Regular cardiac myocyte (primary cell): ENCODE data around the gene MVP. TPM values are rescaled to one million over a fixed set of nuclear protein-coding genes. Genes with fewer than 3 reads are reported as not detected.

Source experiments
- total RNA-seq: library from RNA; depleted of rRNA; stranded (reverse); fragments of >200 nt; gene quantifications from 2 replicates; pipeline ENCODE4 v1.2.3, GENCODE V29; 2014

Gene MVP
- 188 and 263 TPM in 2 replicates for total RNA-seq

DNA sequence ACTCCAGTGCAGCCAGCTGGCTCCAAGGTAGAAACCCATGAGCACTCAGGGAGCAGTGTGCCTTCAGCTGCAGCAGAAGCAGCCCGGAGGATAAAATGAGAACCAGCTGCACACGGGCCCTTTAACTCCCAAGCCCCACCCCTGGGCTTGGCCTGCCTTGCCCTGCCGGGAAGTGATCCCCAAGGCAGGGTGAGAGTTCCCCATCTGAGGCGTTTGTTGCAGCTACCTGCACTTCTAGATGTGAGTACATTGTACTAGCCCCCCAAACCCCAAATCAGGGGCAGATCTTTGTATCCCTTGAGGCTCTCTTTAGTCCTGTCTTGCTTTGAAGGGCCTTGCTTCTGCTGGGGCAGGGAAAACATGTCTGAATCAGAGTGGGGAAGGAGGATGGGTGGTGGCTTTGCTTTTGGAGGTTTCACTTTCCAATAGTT is at the start of gene MVP:
Gene MVP, plus strand, starts transcription at position 192 of the 431 bp plus-strand sequence. CDS start 10,088 bp downstream, outside the sequence.

DNA sequence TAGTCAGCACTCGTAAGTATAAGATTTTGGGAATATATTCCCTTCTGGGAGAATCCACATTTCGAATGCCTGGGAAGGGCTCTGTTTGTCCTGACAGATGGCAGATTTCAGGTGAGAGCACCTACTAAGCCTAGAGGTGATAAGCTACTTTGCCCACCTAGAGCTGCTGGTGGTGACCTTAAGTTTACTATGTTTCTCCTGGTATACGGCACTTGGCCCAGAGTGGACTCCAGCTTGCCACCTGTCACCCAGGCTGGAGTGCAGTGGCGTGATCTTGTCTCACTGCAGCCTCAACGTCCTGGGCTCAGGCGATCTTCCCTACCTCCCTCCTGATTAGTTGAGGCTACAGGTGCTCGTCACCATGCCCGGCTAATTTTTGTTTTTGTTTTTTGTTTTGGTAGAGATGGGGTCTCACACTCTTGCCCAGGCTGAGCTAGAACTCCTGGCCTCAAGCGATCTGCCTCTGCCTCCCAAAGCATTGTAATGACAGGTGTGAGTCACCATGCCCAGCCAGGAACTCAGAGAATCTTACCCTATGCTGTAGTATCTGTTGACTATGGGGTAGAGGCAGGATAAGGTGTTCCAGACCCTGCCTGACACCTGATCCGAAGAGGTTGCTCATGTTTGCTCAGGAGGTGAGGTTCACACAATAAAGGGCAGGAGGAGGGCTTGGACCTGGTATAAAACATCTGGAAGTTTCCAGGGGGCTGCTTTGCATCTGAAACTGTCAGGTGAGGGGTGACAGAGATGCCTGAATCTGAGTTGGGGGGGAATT is 42.5 kb upstream of the MVP start, which contains the start of gene ZG16:
Gene ZG16, plus strand, starts transcription at position 681 of the 775 bp plus-strand sequence. CDS start 1,011 bp downstream, outside the sequence.

DNA sequence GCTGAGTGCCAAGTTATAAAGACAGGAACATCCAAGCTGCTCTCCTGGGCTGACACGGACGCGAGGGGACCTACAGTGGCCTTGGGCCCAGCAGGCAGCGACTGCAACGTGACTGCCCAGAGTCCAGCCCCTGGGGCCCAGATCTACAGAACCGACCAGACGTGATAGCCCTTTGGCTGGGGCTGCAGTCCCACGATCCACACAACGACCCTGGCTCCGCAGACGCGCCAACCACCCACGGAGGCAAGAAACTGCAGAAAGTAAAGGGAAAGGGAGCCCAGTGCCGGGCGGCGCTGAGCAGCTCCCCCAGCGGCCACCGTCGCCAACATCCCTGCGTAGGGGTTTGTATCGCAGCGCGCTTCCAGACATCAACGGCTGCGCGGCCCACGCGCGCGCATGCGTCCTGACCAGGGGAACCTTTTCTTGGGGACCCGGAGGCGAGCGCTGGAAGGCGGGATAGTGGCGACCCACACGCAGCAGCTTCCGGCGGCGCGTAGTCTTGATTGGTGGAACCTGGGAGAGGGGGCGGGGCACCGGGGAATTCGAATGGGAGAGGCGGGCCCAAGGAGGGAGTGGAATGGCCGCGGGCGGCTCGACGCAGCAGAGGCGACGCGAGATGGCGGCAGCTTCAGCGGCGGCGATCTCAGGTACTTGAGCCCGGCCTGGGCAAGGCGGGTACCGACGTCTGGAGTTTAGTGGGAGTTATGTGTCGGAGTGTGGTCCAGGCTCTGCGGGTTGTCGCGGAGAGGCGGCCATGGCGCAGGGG is 29.9 kb upstream of the MVP start, which contains the start of gene KIF22:
Gene KIF22, plus strand, starts transcription at position 569 of the 766 bp plus-strand sequence. Its CDS starts 9 bp downstream, at position 578.

DNA sequence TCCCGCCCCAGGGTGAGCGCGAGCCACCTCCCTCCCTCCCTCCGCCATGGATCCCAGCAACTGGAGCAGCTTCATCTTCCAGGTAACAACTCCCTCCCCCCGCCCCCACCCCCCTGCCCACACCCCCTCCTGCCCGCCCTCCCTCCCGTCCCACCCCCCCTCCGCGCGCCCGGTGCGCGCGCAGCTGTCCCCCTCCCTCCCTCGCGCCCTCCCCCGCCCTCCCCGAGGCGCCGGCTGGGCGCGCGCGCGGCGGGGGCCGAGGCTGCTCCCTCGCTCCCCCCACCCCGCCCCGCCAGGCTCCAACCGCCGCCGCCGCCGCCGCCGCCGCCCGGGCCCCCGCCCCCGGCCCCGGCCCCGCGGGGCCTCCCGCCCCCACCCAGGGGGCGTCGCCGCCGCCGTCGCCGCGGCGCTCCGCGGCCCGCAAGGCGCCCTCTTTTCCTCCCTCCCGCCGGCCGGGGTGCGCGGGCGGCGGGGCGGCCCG is 14.1 kb upstream of the MVP start, which contains the start of gene MAZ:
Gene MAZ, plus strand, starts transcription at position 431 of the 481 bp plus-strand sequence. CDS start 173 bp downstream, outside the sequence.

DNA sequence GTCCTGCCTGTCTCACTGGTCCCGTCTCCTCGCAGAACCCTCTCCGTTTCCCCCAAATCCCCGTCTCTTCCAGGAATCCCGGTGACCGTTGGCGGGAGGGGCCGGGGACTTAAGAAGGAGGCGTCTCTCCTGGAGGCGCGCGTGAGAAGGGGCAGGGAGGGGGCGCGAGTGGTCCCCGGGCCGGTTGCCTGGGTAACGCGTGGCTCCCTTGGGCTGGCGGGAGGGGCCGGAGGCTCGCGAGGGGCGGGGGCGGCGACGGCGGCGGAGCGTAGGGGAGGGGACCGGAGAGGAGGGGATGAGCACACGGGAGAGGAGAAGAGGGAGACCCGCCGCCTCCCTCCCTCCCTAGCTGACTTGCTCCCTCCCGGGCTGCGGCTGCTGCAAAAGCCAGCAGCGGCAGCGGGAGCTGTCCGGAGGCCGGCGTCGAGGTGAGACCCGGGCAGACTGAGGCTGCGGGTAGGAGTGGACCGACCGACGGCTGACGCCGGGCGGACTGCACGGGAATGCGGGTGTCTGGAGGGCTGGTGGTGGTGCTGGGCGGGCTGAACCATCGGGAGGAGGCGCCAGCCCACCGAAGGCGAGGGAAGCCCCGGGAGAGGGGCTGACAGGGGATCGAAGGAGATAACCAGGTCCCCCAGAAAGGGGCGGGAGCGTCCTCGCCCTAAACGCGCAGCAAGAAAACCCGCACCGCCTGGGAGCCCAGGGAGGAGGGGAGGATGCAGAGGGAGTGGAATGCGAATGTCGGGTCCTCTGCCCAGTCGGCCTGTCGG is 8.2 kb upstream of the MVP start, which contains the start of gene PRRT2:
Gene PRRT2, plus strand, starts transcription at position 298 of the 770 bp plus-strand sequence. CDS start 862 bp downstream, outside the sequence.

DNA sequence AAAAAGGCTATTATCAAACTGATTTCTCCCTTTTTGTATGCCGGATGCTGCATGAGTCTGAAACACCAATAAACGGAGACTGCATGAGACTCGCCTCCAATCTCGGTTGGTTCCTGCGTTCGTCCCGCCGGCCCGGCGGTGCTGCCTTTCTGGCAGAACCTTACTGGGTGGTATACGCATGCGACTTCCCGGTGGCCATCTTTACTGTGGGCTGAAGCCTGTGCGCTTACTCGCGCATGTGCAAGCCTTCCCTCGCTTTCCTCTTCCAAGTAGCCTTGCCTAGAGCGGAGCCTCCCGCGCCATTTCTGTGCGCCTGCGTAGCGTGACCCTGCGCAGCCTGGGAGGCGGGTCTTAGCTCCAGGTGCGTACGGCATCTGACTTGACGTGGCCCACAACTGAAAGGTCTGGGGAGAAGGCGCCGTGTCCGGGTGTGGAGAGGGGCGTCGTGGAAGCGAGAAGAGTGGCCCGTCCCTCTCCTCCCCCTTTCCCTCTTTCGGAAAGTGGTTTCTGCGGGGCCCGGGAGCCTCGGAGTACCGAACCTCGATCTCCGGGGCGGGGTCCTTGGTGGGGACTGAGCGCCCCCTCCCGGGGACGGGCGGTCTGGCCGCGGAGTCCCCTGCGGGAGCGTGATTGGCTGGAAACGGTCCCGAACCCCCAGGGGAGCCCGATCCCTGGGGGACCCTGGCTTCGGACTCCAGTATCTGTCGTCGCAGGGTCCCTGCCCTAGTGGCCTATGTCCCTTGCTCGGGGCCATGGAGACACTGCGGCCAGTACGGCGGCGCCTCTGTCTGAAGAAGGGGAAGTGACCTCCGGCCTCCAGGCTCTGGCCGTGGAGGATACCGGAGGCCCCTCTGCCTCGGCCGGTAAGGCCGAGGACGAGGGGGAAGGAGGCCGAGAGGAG is 4.2 kb upstream of the MVP start, which contains the start of gene PAGR1:
Gene PAGR1, plus strand, starts transcription at position 360 of the 901 bp plus-strand sequence. Its CDS starts 374 bp downstream, at position 734.

DNA sequence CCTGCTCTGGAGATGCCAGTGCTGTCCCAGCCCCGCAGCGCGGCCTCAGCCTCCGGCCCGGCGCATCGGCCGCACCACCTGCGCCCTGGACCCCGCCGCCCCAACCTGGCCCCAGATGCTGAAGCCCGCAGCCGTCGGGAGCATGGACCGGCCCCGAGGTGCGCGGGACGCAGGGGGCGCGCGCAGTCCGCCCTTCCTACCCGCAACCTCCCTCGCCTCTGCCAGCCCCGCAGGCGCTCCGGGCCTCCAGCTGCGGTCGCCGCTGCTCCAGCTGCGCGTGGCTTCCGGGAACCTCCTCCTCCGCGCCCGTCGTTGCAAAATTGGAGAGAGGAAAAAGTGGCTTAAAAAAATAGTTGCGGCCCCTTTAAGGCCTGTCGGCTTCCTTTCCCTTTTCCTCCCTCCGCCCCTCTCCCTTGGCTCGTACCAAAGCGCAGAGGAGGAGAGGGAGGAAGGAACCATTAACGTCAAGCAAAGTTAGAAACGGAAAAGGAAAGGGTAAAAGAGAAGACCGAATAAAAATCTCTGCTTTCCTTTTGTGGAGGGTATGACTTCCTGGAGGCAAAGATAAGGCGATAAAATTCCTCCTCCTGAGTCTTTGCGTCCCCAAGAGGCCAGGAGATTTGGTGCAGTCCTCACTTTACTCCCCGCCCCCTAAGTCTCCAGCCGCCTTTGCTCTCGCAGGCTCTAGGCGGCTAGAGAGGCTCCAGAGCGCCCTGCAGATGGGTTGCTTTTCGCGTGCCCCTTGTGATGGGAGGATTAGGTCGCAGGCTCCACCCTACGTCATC is 42.8 kb downstream of the MVP start, which contains the start of gene CDIPT:
Gene CDIPT, minus strand, starts transcription at position 343 of the 785 bp plus-strand sequence. CDS start 369 bp downstream, outside the sequence.

Other genes with a start within 250 kb of the MVP start
- gene SPN, start 157.2 kb upstream of the MVP start, total RNA-seq: not detected in 2 replicates
- 10.9 and 22.8 TPM in 2 replicates for gene QPRT, start 141.3 kb upstream of the MVP start, total RNA-seq
- not detected in 2 replicates for gene C16orf54, start 74.5 kb upstream of the MVP start, total RNA-seq
- not detected in 2 replicates for gene ZG16, start 42.2 kb upstream of the MVP start, total RNA-seq
- 15.2 and 94.1 TPM in 2 replicates for gene KIF22, start 29.7 kb upstream of the MVP start, total RNA-seq
- 87.7 and 188 TPM in 2 replicates for gene MAZ, start 13.9 kb upstream of the MVP start, total RNA-seq
- gene PRRT2, start 8.3 kb upstream of the MVP start, total RNA-seq: 0.58 and 3.1 TPM in 2 replicates
- 12.7 and 32.4 TPM in 2 replicates for gene PAGR1, start 4.3 kb upstream of the MVP start, total RNA-seq
- 86.8 and 102 TPM in 2 replicates for gene CDIPT, start 42.8 kb downstream of the MVP start, total RNA-seq
- gene SEZ6L2, start 79.1 kb downstream of the MVP start, total RNA-seq: 3.5 and 10.4 TPM in 2 replicates
- 13.0 and 15.3 TPM in 2 replicates for gene ASPHD1, start 80.0 kb downstream of the MVP start, total RNA-seq
- gene KCTD13, start 105.8 kb downstream of the MVP start, total RNA-seq: 5.2 and 7.0 TPM in 2 replicates
- gene TMEM219, start 141.6 kb downstream of the MVP start, total RNA-seq: 72.7 and 84.9 TPM in 2 replicates
- gene TAOK2, start 153.4 kb downstream of the MVP start, total RNA-seq: 54.1 and 74.6 TPM in 2 replicates
- gene HIRIP3, start 175.2 kb downstream of the MVP start, total RNA-seq: 5.1 and 15.0 TPM in 2 replicates
- 19.4 and 20.5 TPM in 2 replicates for gene INO80E, start 175.8 kb downstream of the MVP start, total RNA-seq
- under 0.01 TPM in 1 of 2 replicates, not detected in the other for gene DOC2A, start 190.6 kb downstream of the MVP start, total RNA-seq
- gene C16orf92, start 202.7 kb downstream of the MVP start, total RNA-seq: not detected in 2 replicates
- 0.19 TPM in 1 of 2 replicates, not detected in the other for gene TLCD3B, start 210.8 kb downstream of the MVP start, total RNA-seq
- gene ALDOA, start 245.3 kb downstream of the MVP start, total RNA-seq: 670 and 1,196 TPM in 2 replicates